ENCODE measurements around the gene BMP7. TPM values are rescaled to one million over a fixed set of nuclear protein-coding genes. Genes with fewer than 3 reads are reported as not detected.

The BMP7 gene
- total and polyA plus RNA-seq, 2 of the 8 experiments (the other 6 are each of a cell fraction or from before 2014, with no cell fraction given) = 9.2 to 14.7 TPM

- no peaks in the 10 kb centered on the region for H4K20me1 ChIP-seq (replicated peaks in 1 of 2; ENCODE audit: control insufficient read depth in 1 of 2, insufficient read depth in 2 of 2, low read length in 2 of 2)
- H4K91ac ChIP-seq (replicated peaks; ENCODE audit: insufficient read length, low read length) = no peak overlapping the region
- H4K8ac ChIP-seq (ENCODE audit: extremely low read depth, insufficient read depth, low read length) = no peak overlapping the region; the same call in 1 of the 2 replicates
- H3K23ac ChIP-seq (ENCODE audit: insufficient read length) = no peak overlapping the region
- no peak overlapping the region for H3K18ac ChIP-seq (ENCODE audit: extremely low read depth, low read length)
- H3K4me1 ChIP-seq (replicated peaks in 1 of 4; ENCODE audit: control insufficient read depth in 3 of 4, insufficient read depth in 4 of 4, low read length in 3 of 4) = no peaks in the 10 kb centered on the region
- FAIRE-seq (no peak), DNase-seq (ENCODE audit: low read depth in 1 of 2, low spot score in 2 of 2) (no peak)
- no peak overlapping the region for H3K9ac ChIP-seq (replicated peaks in 1 of 4; ENCODE audit: extremely low read depth in 1 of 4, low read depth in 3 of 4, low read length in 3 of 4)
- H4K5ac ChIP-seq (ENCODE audit: insufficient read length, low read depth, low read length) = no peak overlapping the region
- H3K79me1 ChIP-seq (ENCODE audit: low read depth, low read length) = no peaks in the 10 kb centered on the region
- no peak overlapping the region for H3K4me3 ChIP-seq (ENCODE audit: extremely low read depth in 1 of 4, insufficient read depth in 2 of 4, low read depth in 3 of 4, low read length in 4 of 4)
- ChIA-PET CTCF (ENCODE audit: partially characterized antibody) (interaction anchor here (1.6 to 2.1 kb wide), 2 partner anchors 11 to 56 kb away, joined by 6 to 8 read pairs; no protein-coding TSS in a partner anchor), POLR2A (ENCODE audit: partially characterized antibody) (no interaction called here)
- WGBS, 2 experiments (ENCODE audit: extremely low coverage in 1 of 2, insufficient coverage in 1 of 2, insufficient read length in 1 of 2, insufficient replicate concordance in 2 of 2, low coverage in 1 of 2, low lambda C conversion rate in 2 of 2, missing lambda C conversion rate in 1 of 2) = 93% methylated on average over 13 of the region's 13 CpGs; no CpG with 5 or more reads in 1 of the 2 experiments
- H3K27ac ChIP-seq (ENCODE audit: low read depth, low read length) = no peak overlapping the region
- H3K27me3 ChIP-seq (replicated peaks in 1 of 4; ENCODE audit: control insufficient read depth in 3 of 4, extremely low read depth in 1 of 4, insufficient read depth in 3 of 4, low read length in 3 of 4) = peaks cover 0 to 2% (median 0%) of the 10 kb centered on the region in 4 experiments; a peak in 1 of 7 replicates
- H3K4ac ChIP-seq (replicated peaks; ENCODE audit: insufficient read length, low read depth, low read length) = no peak overlapping the region
- H3K4me2 ChIP-seq (ENCODE audit: insufficient read depth in 1 of 2, low read depth in 2 of 2, low read length in 2 of 2) = no peak overlapping the region
- H2AFZ ChIP-seq (ENCODE audit: low read length) = no peak overlapping the region
- no peak for TF ChIP-seq ASH2L (IDR thresholded peaks at IDR 0.05; ENCODE audit: low read length)
- no peak for TF ChIP-seq SP4 (IDR thresholded peaks at IDR 0.05; ENCODE audit: low read length)
- no peak for TF ChIP-seq ZNF274 (IDR thresholded peaks at IDR 0.05; ENCODE audit: borderline replicate concordance, extremely low read depth, low read length)
- no peak for TF ChIP-seq TEAD4 (IDR thresholded peaks at IDR 0.05; ENCODE audit: low read depth, low read length)
- no peak for TF ChIP-seq TAF1 (IDR thresholded peaks at IDR 0.05; ENCODE audit: low read depth, low read length)
- TF ChIP-seq POU5F1 (IDR thresholded peaks at IDR 0.05; ENCODE audit: low read depth, low read length) = no peak
- TF ChIP-seq TCF12 (IDR thresholded peaks at IDR 0.05; ENCODE audit: low read depth, low read length) = no peak
- no peak for TF ChIP-seq CREB1 (IDR thresholded peaks at IDR 0.05)
- no peak for TF ChIP-seq RAD21 (IDR thresholded peaks at IDR 0.05 in 1 of 2, conservative IDR thresholded peaks at IDR 0.05 in 1 of 2; ENCODE audit: low read depth in 2 of 2, low read length in 2 of 2)
- no peak for TF ChIP-seq TBP (IDR thresholded peaks at IDR 0.05; ENCODE audit: low read depth, low read length)
- TF ChIP-seq POLR2A (IDR thresholded peaks at IDR 0.05; ENCODE audit: control extremely low read depth in 1 of 2, low read depth in 2 of 2, low read length in 2 of 2) = no peak
- no peak for TF ChIP-seq CBX8 (IDR thresholded peaks at IDR 0.05; ENCODE audit: borderline replicate concordance, low read depth, low read length)
- no peak for TF ChIP-seq SP1 (IDR thresholded peaks at IDR 0.05; ENCODE audit: low read depth, low read length)
- no peak for TF ChIP-seq MAFK (IDR thresholded peaks at IDR 0.05; ENCODE audit: low read depth, low read length)
- TF ChIP-seq CTBP2 (IDR thresholded peaks at IDR 0.05; ENCODE audit: borderline replicate concordance, insufficient read depth, insufficient read length, low read length) = no peak
- no peak overlapping the region for H2BK120ac ChIP-seq (replicated peaks; ENCODE audit: low read depth, low read length)
- no peak overlapping the region for H2AK5ac ChIP-seq (ENCODE audit: low read depth, low read length)
- no peak overlapping the region for H3K14ac ChIP-seq (ENCODE audit: insufficient read length)
- peaks cover 2% of the 10 kb centered on the region; the same call in 1 of the 2 replicates for H3K23me2 ChIP-seq (ENCODE audit: low read depth, low read length)
- H3K56ac ChIP-seq (replicated peaks; ENCODE audit: insufficient read length, low read depth, low read length) = no peak overlapping the region
- H2BK12ac ChIP-seq (ENCODE audit: low read depth, low read length) = no peak overlapping the region
- no peaks in the 10 kb centered on the region for H3K79me2 ChIP-seq (ENCODE audit: control insufficient read depth in 1 of 2, insufficient read depth in 2 of 2, low read length in 2 of 2)
- no peak overlapping the region for H2BK15ac ChIP-seq (ENCODE audit: low read length)
- H3K36me3 ChIP-seq (ENCODE audit: control insufficient read depth in 2 of 4, insufficient read depth in 4 of 4, low read length in 3 of 4) = no peaks in the 10 kb centered on the region
- no peak overlapping the region for H2BK5ac ChIP-seq (ENCODE audit: low read depth, low read length)
- no peaks in the 10 kb centered on the region for H3K9me3 ChIP-seq (ENCODE audit: insufficient read depth in 2 of 2, low read depth in 1 of 2, low read length in 1 of 2)
- H2BK20ac ChIP-seq (ENCODE audit: low read length) = no peak overlapping the region
Measured at GRCh38 chr20:57148263-57148662, 118.2 kb downstream of the BMP7 start.

Data from H1 (cell line).